Uterus (tissue), 4 donors: ENCODE data around the gene SGF29. TPM values are rescaled to one million over a fixed set of nuclear protein-coding genes. Genes with fewer than 3 reads are reported as not detected.
"Not testable (repeated sequence)": the region's sequence is repeated elsewhere in the genome, so short reads cannot be mapped to it uniquely, and the experiment has no call there.

ENCODE experiments used
- DNase-seq, 2 donors: peaks; one replicate each; pipeline ENCODE4 v3.0.0-alpha.2; 2019 to 2020
- H3K27ac ChIP-seq, 2 donors: fragments of 200-600 bp; sonication (generic); 1 replicate in 1 of 2; 2 replicates in 1 of 2; pipeline ENCODE4 v1.5.1; 2016 to 2018
- H3K27me3 ChIP-seq, 2 donors: fragments of 200-600 bp; sonication (generic); one replicate each; pipeline ENCODE4 v1.5.1; 2018 to 2019; ENCODE audit warnings: control low read depth in 1 of 2
- H3K36me3 ChIP-seq, 2 donors: fragments of 200-600 bp; sonication (generic); one replicate each; pipeline ENCODE4 v1.5.1; 2019; ENCODE audit warnings: control low read depth in 1 of 2
- H3K4me1 ChIP-seq, 2 donors: fragments of 200-600 bp; sonication (generic); one replicate each; pipeline ENCODE4 v1.5.1; 2018 to 2019; ENCODE audit warnings: control low read depth in 1 of 2
- H3K4me3 ChIP-seq, 2 donors: fragments of 200-600 bp; sonication (generic); 1 replicate in 1 of 2; 2 replicates in 1 of 2; pipeline ENCODE4 v1.5.1; 2018 to 2019; ENCODE audit warnings: mild to moderate bottlenecking in 1 of 2
- H3K9me3 ChIP-seq, 2 donors: fragments of 200-600 bp; sonication (generic); one replicate each; pipeline ENCODE4 v1.5.1; 2019; ENCODE audit warnings: control low read depth in 1 of 2
- POLR2A ChIP-seq, 2 donors: fragments of 450-650 bp; IDR thresholded peaks; one replicate each; pipeline ENCODE4 v1.6.1; 2016; ENCODE audit warnings: antibody characterized with exemption in 2 of 2, mild to moderate bottlenecking in 1 of 2, moderate library complexity in 1 of 2
- intact Hi-C: fragments of 100-400 bp; cut with DNase I; formaldehyde crosslinking; loops from one replicate; pipeline ENCODE4 v1.15.1; 2023; ENCODE audit warnings: low total_unique reads
- total RNA-seq, 4 donors: library from RNA; depleted of rRNA in 3 of 4; stranded (reverse); fragments of >200 nt in 3 of 4; gene quantifications; one replicate each; pipeline versions ENCODE4 v1.1.0 to v1.2.4, GENCODE V29; 2014 to 2023
- TF ChIP-seq, protein P1 (sequence below), 4 experiments: fragments of 200-600 bp in 2 of 4; fragments of 450-650 bp in 2 of 4; sonication (generic) in 2 of 4; IDR thresholded peaks; one replicate each; pipeline ENCODE4 v1.5.1; 2016 to 2019; ENCODE audit warnings: antibody characterized with exemption in 4 of 4, mild to moderate bottlenecking in 2 of 4, moderate library complexity in 1 of 4
- donor health status: DM: yes; HTN: yes; CAD: no.

The SGF29 gene
- total RNA-seq, 4 donors from 2014 or later: 13.2 to 45.3 (median 29.1) TPM

- no peaks in the 10 kb centered on the region for H3K9me3 ChIP-seq
- DNase-seq: no peak
- TF ChIP-seq POLR2A (IDR thresholded peaks at IDR 0.05): no peak
- TF ChIP-seq, protein P1, sequence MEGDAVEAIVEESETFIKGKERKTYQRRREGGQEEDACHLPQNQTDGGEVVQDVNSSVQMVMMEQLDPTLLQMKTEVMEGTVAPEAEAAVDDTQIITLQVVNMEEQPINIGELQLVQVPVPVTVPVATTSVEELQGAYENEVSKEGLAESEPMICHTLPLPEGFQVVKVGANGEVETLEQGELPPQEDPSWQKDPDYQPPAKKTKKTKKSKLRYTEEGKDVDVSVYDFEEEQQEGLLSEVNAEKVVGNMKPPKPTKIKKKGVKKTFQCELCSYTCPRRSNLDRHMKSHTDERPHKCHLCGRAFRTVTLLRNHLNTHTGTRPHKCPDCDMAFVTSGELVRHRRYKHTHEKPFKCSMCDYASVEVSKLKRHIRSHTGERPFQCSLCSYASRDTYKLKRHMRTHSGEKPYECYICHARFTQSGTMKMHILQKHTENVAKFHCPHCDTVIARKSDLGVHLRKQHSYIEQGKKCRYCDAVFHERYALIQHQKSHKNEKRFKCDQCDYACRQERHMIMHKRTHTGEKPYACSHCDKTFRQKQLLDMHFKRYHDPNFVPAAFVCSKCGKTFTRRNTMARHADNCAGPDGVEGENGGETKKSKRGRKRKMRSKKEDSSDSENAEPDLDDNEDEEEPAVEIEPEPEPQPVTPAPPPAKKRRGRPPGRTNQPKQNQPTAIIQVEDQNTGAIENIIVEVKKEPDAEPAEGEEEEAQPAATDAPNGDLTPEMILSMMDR (IDR thresholded peaks at IDR 0.05): no peak
- no peaks in the 10 kb centered on the region for H3K4me1 ChIP-seq
- H3K4me3 ChIP-seq: no peak overlapping the region
- H3K27ac ChIP-seq: no peak overlapping the region
- intact Hi-C loops: no loop called here
- no peaks in the 10 kb centered on the region for H3K36me3 ChIP-seq
- H3K27me3 ChIP-seq: no peaks in the 10 kb centered on the region
These were observed 44.1 kb downstream of the SGF29 start for GRCh38 chr16:28597692-28598261.

GRCh38 chr16:28599377-28600285 is 45.9 kb downstream of the SGF29 start:
- H3K27me3 ChIP-seq, H3K27ac ChIP-seq, H3K4me3 ChIP-seq, H3K36me3 ChIP-seq, H3K4me1 ChIP-seq, H3K9me3 ChIP-seq, DNase-seq, intact Hi-C loops: not testable (repeated sequence)

- H3K4me3 ChIP-seq, H3K27me3 ChIP-seq, DNase-seq, H3K9me3 ChIP-seq, H3K36me3 ChIP-seq, H3K27ac ChIP-seq, H3K4me1 ChIP-seq, intact Hi-C loops: not testable (repeated sequence)
These were observed 47.2 kb downstream of the SGF29 start for GRCh38 chr16:28600965-28601364.

GRCh38 chr16:28601589-28601988 is 47.9 kb downstream of the SGF29 start:
- DNase-seq, H3K27me3 ChIP-seq, H3K27ac ChIP-seq, H3K36me3 ChIP-seq, H3K4me1 ChIP-seq, H3K9me3 ChIP-seq, intact Hi-C loops, H3K4me3 ChIP-seq: not testable (repeated sequence)

DNA sequence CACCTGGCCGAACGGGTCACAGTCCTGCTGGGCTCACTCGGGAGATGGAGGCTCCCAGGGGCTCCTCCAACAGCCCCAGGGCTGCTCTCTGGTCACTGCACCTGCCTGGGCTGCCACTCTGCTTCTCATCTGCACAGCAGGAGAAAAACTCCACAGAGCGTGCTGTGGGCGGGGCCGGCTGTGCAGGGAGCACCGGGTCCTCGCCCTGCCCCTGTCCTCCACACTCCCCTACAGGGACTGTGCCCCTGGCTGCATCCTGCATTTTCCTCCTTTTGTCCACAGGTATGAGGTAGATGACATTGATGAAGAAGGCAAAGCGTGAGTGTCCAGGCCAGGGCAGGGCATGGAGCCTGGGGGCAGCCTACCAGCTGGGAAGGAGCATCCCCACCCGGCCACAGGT is 48.3 kb downstream of the SGF29 start:
- H3K27me3 ChIP-seq, H3K36me3 ChIP-seq, H3K4me3 ChIP-seq, H3K9me3 ChIP-seq, intact Hi-C loops, H3K27ac ChIP-seq, DNase-seq, H3K4me1 ChIP-seq: not testable (repeated sequence)

- Histone ChIP-seq H3K27me3 (no peaks in the 10 kb centered on the region), H3K9me3 (no peaks in the 10 kb centered on the region), H3K36me3 (no peaks in the 10 kb centered on the region), H3K4me1 (no peaks in the 10 kb centered on the region), H3K27ac (no peak overlapping the region), H3K4me3 (no peak overlapping the region)
- intact Hi-C loops: no loop called here
- TF ChIP-seq POLR2A (IDR thresholded peaks at IDR 0.05): no peak
- TF ChIP-seq, protein P1 (IDR thresholded peaks at IDR 0.05): no peak
- no peak for DNase-seq
These were observed 48.8 kb downstream of the SGF29 start for GRCh38 chr16:28602529-28602928.

- H3K4me3 ChIP-seq: no peak overlapping the region
- DNase-seq: no peak
- intact Hi-C loops: no loop called here
- H3K4me1 ChIP-seq: no peaks in the 10 kb centered on the region
- no peaks in the 10 kb centered on the region for H3K9me3 ChIP-seq
- no peaks in the 10 kb centered on the region for H3K27me3 ChIP-seq
- H3K36me3 ChIP-seq: no peaks in the 10 kb centered on the region
- TF ChIP-seq, protein P1 (IDR thresholded peaks at IDR 0.05): no peak
- no peak for TF ChIP-seq POLR2A (IDR thresholded peaks at IDR 0.05)
- H3K27ac ChIP-seq: no peak overlapping the region
These were observed 49.9 kb downstream of the SGF29 start for GRCh38 chr16:28603381-28604185.
